ENCODE data around the gene MAGI2. TPM values are rescaled to one million over a fixed set of nuclear protein-coding genes. Genes with fewer than 3 reads are reported as not detected.

Gene MAGI2
- polyA plus RNA-seq, 3 donors = 0.03 to 0.11 TPM; not detected in 1

DNA sequence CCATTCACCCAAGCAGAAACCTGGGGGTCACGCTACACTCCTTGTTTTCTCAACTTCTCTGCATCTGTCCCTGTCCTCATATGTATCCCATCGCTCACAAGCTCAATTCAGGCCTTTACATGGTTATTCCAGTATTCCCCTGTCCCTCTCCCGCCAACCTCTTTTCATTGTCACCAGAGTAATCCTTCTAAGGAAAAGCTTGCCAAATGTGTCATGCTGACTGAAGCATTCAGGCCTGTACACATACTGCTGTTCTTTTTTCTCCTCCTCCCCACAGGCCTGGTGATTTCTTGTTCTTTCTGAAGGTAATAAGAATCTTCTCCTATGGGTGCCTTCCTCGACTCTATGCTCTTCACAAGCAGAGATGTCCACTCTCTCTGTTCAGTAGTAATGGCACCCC, 1372.7 kb downstream of the MAGI2 start:
- Mint-ChIP-seq H3K4me1 (no peaks in the 10 kb centered on the region), H3K27ac (no peak overlapping the region), H3K27me3 (ENCODE audit: low read depth in 3 of 3) (peaks cover 0 to 6% (median 1%) of the 10 kb centered on the region in 3 donors), H3K36me3 (no peaks in the 10 kb centered on the region), H3K9me3 (no peaks in the 10 kb centered on the region), H3K4me3 (no peak overlapping the region)
- Histone ChIP-seq H3K36me3 (replicated peaks in 1 of 2; ENCODE audit: control insufficient read depth in 1 of 2, insufficient read depth in 2 of 2, low read length in 2 of 2) (no peaks in the 10 kb centered on the region), H3K27me3 (ENCODE audit: control insufficient read depth in 2 of 2, insufficient read depth in 2 of 2, low read length in 2 of 2) (no peaks in the 10 kb centered on the region), H3K4me2 (replicated peaks; ENCODE audit: extremely low read depth, low read length, poor library complexity, severe bottlenecking) (no peak overlapping the region), H3K9ac (ENCODE audit: insufficient read depth, low read length, poor library complexity, severe bottlenecking) (no peak overlapping the region), H3K4me3 (replicated peaks in 1 of 3; ENCODE audit: low read depth in 2 of 3, low read length in 3 of 3) (no peak overlapping the region), H3K79me2 (ENCODE audit: insufficient read depth, low read length) (no peaks in the 10 kb centered on the region), H2AFZ (ENCODE audit: insufficient read depth, low read depth, low read length, poor library complexity, severe bottlenecking) (no peak overlapping the region), H3K4me1 (ENCODE audit: control insufficient read depth in 1 of 2, insufficient read depth in 2 of 2, low read length in 2 of 2) (no peaks in the 10 kb centered on the region), H4K20me1 (ENCODE audit: insufficient read depth, low read length) (no peaks in the 10 kb centered on the region), H3K27ac (ENCODE audit: low read depth in 1 of 2, low read length in 2 of 2) (no peak overlapping the region), H3K9me3 (replicated peaks in 1 of 2; ENCODE audit: control insufficient read depth in 1 of 2, insufficient read depth in 1 of 2, low read length in 2 of 2) (no peaks in the 10 kb centered on the region)
- no peak for TF ChIP-seq CTCF (IDR thresholded peaks at IDR 0.05)
- DNase-seq = no peak
- 100% methylated on average over 2 of the region's 4 CpGs for WGBS (ENCODE audit: insufficient coverage)
- intact Hi-C loops (cut with micrococcal nuclease) = no loop called here

DNA sequence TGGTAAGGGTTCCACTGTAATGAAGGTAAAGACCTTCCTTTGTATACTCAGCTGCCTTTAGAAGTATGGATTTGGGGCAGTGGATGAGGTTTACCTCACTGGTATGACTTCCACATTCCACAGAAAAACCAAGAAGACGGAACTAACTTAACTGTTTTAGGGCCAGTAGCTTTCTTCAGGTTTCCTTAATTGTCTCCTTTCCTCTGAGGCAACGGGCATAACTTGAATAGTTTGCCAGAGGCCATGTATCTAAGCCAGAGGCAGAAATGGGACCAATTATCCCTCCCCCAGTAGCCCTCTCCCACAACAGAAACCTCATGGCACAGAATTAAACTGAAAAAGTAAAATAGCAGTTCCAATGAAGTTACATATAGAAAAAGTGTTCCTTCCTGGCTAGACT, 1373.2 kb downstream of the MAGI2 start:
- H3K9me3 Mint-ChIP-seq = no peaks in the 10 kb centered on the region
- H4K20me1 ChIP-seq (ENCODE audit: insufficient read depth, low read length) = no peaks in the 10 kb centered on the region
- H2AFZ ChIP-seq (ENCODE audit: insufficient read depth, low read depth, low read length, poor library complexity, severe bottlenecking) = no peak overlapping the region
- intact Hi-C loops (cut with micrococcal nuclease) = no loop called here
- H3K36me3 ChIP-seq (replicated peaks in 1 of 2; ENCODE audit: control insufficient read depth in 1 of 2, insufficient read depth in 2 of 2, low read length in 2 of 2) = no peaks in the 10 kb centered on the region
- no peaks in the 10 kb centered on the region for H3K36me3 Mint-ChIP-seq
- no peak overlapping the region for H3K27ac Mint-ChIP-seq
- H3K4me3 ChIP-seq (replicated peaks in 1 of 3; ENCODE audit: low read depth in 2 of 3, low read length in 3 of 3) = no peak overlapping the region
- no peak overlapping the region for H3K9ac ChIP-seq (ENCODE audit: insufficient read depth, low read length, poor library complexity, severe bottlenecking)
- no peaks in the 10 kb centered on the region for H3K4me1 Mint-ChIP-seq
- 61% methylated on average over 2 of the region's 2 CpGs for WGBS (ENCODE audit: insufficient coverage)
- H3K4me1 ChIP-seq (ENCODE audit: control insufficient read depth in 1 of 2, insufficient read depth in 2 of 2, low read length in 2 of 2) = no peaks in the 10 kb centered on the region
- H3K27ac ChIP-seq (ENCODE audit: low read depth in 1 of 2, low read length in 2 of 2) = no peak overlapping the region
- no peak for DNase-seq
- no peak overlapping the region for H3K4me3 Mint-ChIP-seq
- H3K9me3 ChIP-seq (replicated peaks in 1 of 2; ENCODE audit: control insufficient read depth in 1 of 2, insufficient read depth in 1 of 2, low read length in 2 of 2) = no peaks in the 10 kb centered on the region
- peaks cover 0 to 4% (median 1%) of the 10 kb centered on the region in 3 donors for H3K27me3 Mint-ChIP-seq (ENCODE audit: low read depth in 3 of 3)
- no peaks in the 10 kb centered on the region for H3K27me3 ChIP-seq (ENCODE audit: control insufficient read depth in 2 of 2, insufficient read depth in 2 of 2, low read length in 2 of 2)
- TF ChIP-seq CTCF (IDR thresholded peaks at IDR 0.05) = no peak
- H3K79me2 ChIP-seq (ENCODE audit: insufficient read depth, low read length) = no peaks in the 10 kb centered on the region
- H3K4me2 ChIP-seq (replicated peaks; ENCODE audit: extremely low read depth, low read length, poor library complexity, severe bottlenecking) = no peak overlapping the region

Data from CD14-positive monocyte (primary cell).